Skin of body (tissue), 2 donors: ENCODE data around the gene ARMC9. TPM values are rescaled to one million over a fixed set of nuclear protein-coding genes. Genes with fewer than 3 reads are reported as not detected.

Experiments
- DNase-seq: peaks from one replicate; lab custom pipeline; 2025; lab: John Stamatoyannopoulos, UW
- total RNA-seq: library from RNA; depleted of rRNA; stranded (reverse); fragments of >200 nt; gene quantifications from one replicate; pipeline ENCODE4 v1.2.3, GENCODE V29; 2014

The ARMC9 gene
- total RNA-seq, 1 donor from 2014 or later, result 8.8 TPM

DNA sequence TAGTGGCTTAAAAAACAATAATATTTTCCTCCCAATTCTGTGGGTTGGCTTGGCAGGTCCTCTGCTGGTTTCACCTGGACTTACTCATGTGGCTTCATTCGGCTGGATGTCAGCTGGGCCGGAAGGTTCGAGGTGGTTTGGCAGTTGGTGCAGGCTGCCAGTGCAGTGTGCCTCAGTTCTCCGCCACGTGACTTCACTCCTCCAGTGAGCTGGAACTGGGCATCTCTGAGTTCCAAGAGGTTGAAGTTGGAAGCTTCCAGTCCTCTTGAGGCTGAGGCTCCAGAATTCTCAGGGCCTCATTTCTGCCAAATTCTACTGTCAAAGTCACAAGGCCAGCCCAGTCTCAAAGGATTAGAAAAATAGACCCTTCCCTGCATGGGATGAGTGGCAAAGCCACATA is 113.6 kb downstream of the ARMC9 start:
- DNase-seq, result no peak

DNA sequence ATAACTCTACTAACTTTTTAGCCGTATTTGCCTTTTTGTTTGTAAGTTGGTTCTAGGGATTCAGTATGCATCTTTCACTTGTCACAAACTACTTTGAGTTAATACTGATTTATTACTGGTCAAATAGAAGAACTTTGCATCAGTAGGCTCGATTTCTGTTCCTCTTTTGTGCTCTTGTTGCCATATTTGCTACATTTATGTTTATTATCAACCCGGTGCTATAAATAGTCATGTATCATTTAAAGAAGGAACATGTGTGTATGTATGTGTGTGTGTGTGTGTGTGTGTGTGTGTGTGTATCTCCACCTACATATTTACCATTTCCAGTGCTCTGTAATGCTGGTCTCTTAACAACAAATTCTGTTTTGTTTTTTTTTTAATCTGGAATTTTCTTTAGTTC is 117.5 kb downstream of the ARMC9 start:
- no peak for DNase-seq

DNA sequence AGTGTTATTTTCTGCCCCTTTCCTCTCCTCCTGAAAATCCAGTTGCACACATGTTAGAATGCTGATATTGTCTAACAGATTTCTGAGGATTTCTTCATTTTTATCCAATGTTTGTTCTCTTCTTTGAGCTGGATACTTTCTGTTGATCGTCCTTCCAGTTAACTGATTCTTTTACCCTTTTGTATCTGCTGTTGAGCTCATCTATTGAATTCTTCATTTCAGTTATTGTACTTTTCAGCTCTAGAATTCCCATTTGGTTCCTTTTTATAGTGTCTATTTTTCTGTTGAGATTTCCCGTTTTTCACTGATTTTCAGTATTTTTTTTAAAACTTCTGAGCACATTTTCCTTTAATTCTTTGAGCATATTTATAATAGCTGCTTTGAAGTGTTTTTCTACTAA is 119.1 kb downstream of the ARMC9 start:
- no peak for DNase-seq

DNA sequence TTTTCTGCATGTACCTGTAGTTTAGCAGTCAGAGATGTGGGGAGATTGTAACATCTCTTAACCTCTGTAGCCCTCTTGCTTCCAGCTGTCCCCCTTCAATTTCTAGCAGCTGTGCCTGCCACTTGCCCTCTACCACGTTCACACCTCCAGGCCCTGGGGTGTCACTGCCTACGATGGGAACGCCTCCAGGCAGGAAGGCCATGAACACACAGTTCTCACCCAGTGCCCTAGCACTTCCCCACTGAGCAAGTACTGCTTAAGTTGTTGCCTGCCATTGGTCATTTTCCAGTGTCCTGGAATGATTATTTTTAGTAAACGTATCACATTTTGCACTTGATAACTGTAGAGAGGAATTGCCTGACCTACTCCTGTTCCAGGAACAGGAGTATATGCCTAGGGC is 120.0 kb downstream of the ARMC9 start:
- no peak for DNase-seq

DNA sequence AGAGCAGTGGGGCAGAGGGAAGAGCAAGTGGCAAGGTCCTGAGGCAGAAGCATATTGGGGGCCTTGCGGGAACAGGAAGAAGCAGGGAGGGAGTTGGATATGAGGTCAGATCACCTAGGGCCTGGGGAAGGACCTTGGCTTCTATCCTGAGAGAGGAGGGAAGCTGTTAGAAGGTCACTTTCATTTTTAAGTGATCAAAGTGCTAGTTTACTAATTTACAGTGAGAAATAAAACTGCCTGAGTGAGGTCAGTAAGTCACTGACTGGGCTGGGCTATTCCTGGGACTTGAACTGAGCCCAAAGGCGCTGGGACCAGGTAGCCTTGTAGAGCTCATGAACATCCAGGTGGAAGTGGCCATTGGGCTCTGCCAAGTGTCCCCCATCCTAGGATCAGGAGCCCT is 120.5 kb downstream of the ARMC9 start:
- no peak for DNase-seq

DNA sequence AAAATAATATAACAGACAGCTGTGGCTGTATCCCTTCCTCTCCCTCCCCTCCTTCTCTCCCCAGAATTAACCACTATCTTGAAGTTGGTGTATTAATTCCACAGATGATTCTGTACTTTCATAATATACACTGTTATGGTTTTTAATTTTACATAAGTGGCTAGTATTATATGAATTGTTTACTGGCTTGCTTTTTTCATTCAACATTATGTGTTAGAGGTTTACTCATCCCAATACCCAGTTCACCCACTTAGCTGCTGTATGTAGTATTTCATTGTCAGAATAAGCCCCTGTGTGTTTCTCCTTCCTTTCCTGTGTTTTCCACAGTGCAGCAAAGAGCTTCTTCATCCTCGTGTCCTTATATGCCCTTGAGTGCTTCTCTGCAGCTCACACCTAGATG is 121.4 kb downstream of the ARMC9 start:
- no peak for DNase-seq

DNA sequence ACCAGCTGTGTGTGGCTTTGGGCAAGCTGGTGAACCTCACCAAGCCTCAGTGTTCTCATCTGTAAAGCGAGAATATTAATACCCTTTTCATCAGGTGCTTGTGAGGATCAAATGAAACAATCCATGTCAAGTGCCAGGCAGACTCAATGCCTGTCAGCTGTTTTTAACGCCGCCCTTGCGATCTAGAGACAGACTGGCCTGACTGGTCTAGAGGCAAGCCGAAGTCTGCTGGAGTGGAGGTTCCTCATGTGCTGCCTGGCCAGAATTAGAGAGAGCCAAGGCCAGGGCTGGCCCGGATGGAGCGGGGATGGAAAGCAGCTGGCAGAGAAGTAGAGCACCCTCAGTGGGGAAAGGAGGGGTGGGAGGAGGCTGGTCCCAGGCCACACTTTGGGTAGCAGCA is 122.6 kb downstream of the ARMC9 start:
- DNase-seq, result no peak

DNA sequence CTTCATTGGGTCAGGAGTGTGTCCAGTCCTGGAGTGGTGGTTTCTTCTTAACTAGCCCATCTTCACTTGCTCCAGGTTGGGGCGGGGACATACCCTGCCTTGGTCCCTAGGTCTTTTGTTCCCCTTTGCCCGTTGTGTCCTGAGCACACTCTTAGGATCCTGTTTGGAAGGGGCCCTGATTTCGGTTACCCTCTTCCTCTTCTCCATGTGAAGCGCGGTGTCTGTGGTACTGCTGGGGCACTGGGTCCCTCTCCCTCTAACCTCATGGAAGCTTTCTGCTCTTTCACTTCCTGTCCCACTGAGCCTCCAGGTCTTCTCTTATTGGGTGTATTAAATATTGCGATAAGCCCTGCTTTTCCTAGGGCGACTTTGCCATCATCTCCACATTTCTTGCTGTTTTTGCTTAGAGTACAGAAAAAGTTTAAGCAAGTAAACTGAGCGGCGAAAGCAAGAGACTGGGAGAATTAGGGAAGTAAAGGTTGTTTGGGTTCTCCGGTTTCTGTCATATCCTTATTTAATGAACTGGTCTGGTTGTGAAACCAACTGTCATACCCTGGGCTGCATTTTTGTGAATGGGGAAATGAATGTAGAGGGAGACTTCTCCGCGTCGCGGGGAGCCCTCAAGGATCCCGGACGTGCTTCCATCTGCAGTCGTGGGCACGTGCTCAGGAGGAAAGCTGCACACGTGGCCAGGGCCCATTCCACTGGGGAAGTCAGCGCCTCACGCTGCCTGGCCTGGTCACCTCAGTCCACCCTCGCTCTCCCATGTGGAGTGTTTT is 123.3 kb downstream of the ARMC9 start:
- DNase-seq, result no peak

DNA sequence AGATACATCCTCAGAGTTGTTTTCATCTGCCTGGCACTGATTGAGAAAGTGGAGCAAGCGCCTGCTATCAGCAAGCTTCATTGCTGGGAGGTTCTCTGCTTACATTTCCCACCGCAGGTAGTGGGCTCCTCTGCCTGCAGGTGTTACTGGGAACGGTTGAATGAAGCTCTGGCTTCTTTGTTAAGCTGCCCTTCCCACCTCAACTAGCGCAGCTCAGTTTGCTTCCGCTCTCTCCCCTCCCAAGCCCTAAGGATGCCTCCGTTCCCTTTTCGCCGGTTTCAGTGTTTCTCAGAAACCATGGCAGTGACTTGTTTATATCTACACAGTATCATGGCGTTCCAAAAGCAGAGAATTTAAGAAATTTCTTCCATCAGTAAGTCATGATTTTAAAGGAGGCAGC is 124.9 kb downstream of the ARMC9 start:
- DNase-seq, result no peak

DNA sequence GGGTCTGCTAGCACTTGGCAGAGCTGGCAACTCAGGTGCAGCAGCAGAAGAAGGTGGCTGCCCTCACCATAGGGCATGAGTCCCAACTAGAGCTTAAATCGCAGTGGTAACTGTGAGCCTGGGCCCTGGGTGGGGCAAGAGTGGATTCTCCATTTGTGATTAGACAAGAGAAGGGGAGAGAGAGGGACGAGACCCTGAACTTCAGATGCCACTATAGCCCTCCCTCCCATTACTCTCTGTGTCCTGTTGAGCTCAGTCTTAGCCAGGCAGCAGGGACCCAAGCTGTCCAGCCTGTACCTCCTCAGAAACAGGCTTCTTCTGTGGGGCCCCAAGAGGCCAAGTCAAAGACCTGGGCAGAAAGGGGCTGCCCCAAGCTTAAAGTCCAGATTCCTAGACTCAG is 127.4 kb downstream of the ARMC9 start:
- DNase-seq, result no peak

DNA sequence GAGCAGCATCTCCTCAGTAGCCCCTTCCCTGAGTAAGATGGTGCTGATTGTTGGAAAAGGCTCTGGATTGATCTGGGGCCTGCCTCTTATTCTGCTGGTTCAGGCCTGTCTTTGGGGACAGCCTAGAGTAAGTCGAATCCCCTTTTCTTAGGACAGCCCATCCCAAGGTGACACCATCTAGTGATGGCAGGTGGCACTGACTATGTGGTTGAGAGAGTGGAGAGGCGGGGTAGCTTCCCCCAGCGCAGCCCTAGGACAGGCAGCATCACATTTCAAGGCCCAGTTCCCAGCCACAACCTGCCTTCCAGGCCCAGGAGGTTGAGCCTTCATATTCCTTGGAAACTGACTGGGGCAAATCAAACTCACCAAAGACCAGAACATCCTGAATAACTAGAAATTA is 128.0 kb downstream of the ARMC9 start:
- DNase-seq, result no peak

DNA sequence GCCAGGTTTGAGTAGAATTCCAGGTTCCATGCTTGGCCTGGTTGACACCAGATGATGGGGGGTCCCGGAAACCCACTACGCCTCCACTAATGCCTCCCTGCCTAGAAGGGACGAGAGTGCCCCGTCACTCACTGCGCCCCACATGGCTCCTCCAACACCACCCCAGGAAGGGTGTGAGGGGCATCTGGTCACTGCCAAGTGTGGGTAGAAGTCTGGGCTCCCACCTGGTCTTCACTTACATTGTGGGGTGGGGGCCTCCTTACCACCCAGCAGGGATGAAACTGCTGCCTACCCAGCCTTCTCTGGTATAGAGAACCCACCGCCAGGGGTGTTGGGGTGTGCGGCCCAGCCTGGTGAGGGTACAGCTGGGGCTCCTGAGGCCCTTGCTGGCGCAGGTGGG is 131.9 kb downstream of the ARMC9 start:
- no peak for DNase-seq

DNA sequence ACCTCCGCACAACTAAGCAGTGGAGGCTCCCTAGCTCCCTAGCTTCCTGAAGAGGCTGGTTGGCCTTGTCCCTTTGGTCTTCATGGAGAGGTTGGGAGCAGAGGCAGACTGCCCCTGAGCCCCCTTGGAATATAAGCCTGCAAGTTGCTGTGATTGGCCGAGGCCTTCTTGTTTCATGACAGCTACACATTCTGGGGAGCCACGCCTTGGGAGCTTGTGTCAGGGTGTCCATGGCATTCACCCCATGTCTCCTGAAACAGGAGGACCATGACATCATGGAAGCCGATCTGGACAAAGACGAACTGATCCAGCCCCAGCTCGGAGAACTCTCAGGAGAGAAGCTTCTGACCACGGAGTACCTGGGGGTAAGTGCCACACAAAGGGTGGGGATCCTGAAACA is 133.1 kb downstream of the ARMC9 start:
- DNase-seq, result no peak

DNA sequence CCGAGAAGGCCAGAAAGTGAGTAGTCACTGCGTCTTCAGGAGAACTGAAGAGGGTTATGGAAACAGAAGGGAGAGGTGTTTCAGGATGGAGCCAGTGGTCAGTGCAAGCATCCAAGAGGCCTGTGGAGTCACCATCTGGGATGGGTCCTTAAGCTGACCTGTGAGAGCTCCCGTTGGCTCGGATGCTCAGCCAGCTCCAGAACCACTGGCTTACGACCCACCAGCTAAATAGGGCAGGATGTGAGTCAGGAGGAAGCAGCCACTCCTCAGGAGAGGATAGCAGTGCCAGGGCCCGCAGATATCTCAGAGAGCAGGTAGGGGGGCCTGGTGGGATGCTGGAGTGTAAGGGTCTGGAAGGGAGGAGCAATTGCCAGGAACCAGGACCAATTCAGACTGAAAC is 134.0 kb downstream of the ARMC9 start:
- no peak for DNase-seq

DNA sequence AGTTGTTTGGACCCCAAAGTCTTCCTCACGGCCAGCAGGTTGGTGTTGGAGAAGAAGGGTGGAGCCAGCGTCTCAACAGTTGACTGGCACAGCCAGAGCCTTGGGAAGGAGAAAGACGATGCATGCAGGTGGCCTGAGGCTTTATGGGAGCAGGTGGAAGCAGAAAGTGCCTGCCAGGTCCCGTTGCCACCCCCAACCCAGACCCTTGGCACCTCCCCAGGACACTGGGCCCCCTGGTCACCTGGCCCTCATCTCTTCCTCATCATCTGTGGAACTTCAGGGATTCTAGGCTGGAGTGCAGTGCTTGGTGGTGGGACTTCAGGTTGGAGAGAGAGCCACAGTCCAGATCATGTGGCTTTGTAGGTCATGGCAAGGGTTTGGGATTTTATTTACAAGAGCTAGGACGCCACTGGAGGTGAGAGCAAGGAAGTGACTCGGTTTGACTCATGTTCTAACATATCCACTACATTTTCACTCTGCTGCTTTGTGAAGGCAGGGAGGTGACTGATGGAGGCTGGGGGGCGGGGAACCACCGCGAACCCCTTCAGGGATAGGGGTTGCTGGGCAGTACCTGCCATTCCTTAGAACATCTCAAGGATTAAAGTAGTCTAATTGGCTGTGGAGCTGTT is 134.6 kb downstream of the ARMC9 start:
- DNase-seq, result no peak

DNA sequence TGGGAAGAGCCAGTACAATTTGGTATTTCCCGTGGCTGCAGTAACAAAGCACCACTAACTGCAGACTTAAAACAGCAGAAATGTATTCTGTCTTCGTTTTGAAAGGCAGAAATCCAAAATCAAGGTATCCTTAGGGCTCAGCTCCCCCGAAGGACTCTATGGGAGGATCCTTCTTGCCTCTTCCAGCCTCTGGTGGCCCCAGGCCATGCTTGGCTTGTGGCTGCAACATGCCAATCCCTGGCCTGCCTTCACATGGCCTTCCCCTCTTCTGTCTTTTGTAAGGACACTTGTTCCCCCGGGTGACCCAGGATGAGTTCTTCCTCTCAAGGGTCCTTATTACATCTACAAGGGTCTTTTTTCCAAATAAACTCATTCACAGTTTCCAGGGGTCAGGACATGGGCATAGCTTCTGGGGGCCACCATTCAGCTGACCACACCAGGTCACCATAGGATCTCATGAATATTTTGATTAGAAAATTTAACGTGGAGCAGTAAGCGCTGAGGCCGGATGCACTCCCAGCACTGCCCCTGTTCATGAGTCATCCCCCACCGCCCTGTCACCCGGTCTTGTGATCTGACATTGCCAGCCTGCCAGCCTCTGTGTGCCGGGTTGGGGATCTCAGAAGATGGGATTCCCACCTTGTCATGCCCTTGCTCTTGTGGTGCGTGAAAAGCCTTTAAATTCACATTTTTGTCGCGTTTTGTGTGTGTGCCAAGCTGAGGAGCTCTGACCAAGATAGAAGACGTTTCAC is 135.9 kb downstream of the ARMC9 start:
- no peak for DNase-seq

DNA sequence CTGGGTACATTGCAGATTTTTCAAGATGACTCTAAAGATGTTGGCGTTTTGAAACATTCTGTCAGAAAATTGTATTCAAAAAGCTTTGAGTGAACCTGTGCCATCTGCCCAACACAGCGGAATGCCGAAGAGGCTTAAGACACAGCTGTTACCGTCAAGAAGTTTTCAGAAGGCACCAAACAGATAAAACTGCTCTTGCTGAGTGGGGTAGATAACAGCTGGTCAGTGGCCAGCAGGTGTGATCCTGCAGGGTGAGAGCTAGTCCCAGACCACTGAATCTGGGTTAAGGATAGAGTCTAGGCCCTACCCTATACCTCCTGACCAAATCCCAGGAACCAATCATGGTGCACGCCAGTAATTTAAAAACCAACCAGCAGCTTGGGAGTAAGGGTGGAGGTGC is 136.6 kb downstream of the ARMC9 start:
- no peak for DNase-seq

DNA sequence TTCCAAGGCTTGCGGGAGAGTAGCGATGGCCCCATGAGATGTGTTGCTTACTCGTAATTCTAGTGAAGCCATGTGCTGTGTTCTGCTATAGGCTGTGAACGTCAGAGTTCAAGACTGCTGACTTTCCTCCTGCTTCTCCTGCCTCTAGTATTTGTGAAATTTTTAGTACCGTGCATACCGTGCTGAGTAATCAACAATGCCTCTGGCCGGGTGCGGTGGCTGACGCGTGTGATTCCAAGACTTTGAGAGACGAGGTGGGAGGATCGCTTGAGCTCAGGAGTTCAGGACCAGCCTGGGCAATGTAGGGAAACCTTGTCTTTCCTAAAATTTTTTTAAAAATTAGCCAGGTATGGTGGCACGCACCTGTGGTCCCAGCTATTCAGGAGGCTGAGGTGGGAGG is 137.2 kb downstream of the ARMC9 start:
- DNase-seq, result no peak

DNA sequence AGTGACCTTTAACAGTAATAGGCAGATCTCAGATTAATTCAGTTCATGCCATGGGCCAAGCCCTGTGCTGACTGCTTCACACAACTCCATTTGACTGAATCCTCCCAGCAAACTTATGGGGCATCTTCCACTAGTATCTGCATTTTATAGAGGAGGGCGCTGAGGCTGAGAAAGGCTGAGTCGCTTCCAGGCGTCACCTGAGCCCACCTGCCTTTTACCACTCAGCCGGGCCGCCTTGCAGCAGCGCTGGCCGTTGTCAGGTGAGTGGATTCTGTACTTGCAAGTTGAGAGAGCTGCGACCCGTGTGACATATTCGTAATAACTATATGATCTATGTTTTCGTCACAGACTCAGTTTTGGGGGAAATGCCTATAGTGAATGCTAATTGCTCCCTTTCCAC is 137.8 kb downstream of the ARMC9 start:
- DNase-seq, result no peak

DNA sequence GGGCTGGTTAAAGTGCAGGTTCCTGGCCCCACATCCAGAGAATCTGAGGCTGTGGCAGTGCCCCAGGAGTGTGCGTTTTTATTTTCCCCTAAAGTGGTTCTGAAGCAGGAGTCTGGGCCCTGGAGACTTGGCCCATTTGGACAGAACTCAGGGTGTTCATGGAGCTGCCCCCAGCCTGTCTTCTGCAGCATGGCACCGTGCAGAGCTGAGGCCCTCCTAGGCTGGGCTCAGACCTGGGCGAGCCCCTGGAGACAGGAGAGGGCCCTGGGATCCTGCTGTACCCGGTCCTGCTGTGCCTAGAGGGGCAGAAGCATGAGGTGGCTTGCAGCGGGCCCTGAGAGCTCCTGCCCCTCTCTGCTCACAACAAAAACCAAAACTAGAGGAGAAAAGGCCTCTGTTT is 138.3 kb downstream of the ARMC9 start:
- DNase-seq, result no peak

DNA sequence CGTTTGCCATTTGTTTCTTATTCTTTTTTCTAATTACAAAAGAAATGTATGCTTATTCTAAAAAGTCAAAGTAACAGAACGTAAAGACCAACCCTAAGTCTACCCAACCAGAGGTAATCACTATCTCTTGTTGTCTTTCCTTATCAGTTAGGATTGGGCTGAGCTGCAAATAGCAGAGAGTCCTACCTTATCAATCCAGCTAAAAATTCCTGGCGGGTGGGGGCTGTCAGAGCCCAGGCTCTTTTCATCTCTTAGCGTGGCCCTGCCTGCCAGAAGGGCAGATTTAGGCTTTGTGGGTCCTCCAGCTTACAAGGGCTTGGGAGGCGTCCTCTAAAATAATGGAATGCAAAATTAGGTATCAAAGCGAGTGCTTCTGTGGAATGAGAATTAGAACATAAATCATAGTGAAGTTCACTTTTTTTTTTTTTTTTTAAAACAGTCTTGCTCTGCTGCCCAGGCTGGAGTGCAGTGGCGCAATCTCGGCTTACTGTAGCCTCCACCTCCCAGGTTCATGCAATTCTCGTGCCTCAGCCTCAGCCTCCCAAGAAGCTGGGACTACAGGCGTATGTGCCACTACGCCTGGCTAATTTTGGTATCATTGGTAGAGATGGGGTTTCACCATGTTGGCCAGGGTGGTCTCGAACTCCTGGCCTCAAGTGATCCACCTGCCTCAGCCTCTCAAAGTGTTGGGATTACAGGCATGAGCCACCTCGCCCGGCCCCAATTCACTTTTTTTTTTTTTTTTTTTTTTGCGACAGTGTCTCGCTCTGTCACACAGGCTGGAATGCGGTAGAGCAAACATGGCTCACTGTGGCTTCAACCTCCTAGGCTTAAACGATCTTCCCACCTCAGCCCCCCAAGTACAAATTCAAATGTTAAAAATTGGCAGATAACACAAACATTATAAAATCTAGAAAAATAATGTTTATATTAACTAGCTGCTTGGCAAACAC is 139.7 kb downstream of the ARMC9 start:
- no peak for DNase-seq

DNA sequence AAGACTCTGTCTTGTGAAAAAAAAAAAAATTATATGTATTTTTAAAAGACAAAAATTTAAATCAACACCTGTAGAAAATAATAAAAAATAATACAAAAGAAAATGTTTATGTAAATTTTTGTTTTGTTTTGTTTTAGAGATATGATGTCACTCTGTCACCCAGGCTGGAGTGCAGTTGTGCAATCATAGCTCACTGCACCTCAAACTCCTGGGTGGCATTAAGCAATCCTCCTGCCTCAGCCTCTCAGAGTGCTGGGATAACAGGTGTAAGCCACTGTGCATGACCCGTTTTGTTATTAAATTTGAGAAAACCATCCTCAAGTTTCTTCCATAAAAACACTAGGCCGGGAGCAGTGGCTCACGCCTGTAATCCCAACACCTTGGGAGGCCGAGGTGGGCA is 140.9 kb downstream of the ARMC9 start:
- DNase-seq, result no peak
